Uterus (tissue), 2 donors: Measurements from ENCODE around the gene DCAF7.

Experiments used
- POLR2A ChIP-seq, 2 donors: fragments of 450-650 bp; IDR thresholded peaks; one replicate each; pipeline ENCODE4 v1.6.1; 2016; ENCODE audit warnings: antibody characterized with exemption in 2 of 2, mild to moderate bottlenecking in 1 of 2, moderate library complexity in 1 of 2
- TF ChIP-seq, protein P1 (sequence below), 4 experiments: fragments of 200-600 bp in 2 of 4; fragments of 450-650 bp in 2 of 4; sonication (generic) in 2 of 4; IDR thresholded peaks; one replicate each; pipeline ENCODE4 v1.5.1; 2016 to 2019; ENCODE audit warnings: antibody characterized with exemption in 4 of 4, mild to moderate bottlenecking in 2 of 4, moderate library complexity in 1 of 4

DNA sequence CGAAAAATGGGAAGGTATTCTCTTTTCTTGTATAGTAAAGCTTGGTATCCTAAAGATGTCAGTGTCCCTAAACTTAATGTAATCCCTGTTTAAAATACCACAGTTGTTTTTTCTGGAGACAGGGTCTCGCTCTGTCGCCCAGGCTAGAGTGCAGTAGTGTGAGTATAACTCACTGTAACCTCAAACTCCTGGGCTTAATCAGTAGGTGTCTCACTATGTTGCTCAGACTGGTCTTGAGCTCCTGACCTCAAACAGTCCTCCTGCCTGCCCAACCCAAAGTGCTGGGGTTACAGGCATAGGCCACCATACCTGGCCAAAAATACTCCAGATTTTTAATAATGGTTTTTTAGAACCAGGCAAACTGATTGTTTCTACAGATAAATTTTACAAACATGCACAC lies 8.2 kb downstream of the DCAF7 start:
- TF ChIP-seq, protein P1, sequence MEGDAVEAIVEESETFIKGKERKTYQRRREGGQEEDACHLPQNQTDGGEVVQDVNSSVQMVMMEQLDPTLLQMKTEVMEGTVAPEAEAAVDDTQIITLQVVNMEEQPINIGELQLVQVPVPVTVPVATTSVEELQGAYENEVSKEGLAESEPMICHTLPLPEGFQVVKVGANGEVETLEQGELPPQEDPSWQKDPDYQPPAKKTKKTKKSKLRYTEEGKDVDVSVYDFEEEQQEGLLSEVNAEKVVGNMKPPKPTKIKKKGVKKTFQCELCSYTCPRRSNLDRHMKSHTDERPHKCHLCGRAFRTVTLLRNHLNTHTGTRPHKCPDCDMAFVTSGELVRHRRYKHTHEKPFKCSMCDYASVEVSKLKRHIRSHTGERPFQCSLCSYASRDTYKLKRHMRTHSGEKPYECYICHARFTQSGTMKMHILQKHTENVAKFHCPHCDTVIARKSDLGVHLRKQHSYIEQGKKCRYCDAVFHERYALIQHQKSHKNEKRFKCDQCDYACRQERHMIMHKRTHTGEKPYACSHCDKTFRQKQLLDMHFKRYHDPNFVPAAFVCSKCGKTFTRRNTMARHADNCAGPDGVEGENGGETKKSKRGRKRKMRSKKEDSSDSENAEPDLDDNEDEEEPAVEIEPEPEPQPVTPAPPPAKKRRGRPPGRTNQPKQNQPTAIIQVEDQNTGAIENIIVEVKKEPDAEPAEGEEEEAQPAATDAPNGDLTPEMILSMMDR (IDR thresholded peaks at IDR 0.05), result no peak
- no peak for TF ChIP-seq POLR2A (IDR thresholded peaks at IDR 0.05)
